ENCODE measurements around the gene DLG1. TPM values are rescaled to one million over a fixed set of nuclear protein-coding genes. Genes with fewer than 3 reads are reported as not detected.

DLG1 gene
- total and polyA plus RNA-seq, 2 of the 4 experiments (the other 2 are of a cell fraction): 21.2 to 57.7 TPM

- no peaks in the 10 kb centered on the region for H3K36me3 ChIP-seq (ENCODE audit: control insufficient read depth, insufficient read depth, low read length)
- no peak overlapping the region for H2AK5ac ChIP-seq (ENCODE audit: low read depth, low read length)
- no peak overlapping the region for H4K5ac ChIP-seq (ENCODE audit: low read depth, low read length)
- peaks cover 12% of the 10 kb centered on the region; the same call in 1 of the 2 replicates for H4K20me1 ChIP-seq (ENCODE audit: insufficient read depth, low read length)
- dilution Hi-C loops (cut with HindIII; ENCODE audit: low sequenced_read_pairs, unreplicated experiment): no loop called here
- H2BK15ac ChIP-seq (ENCODE audit: low read depth, low read length): no peak overlapping the region
- H3K9me1 ChIP-seq (ENCODE audit: insufficient read depth, low read length): no peaks in the 10 kb centered on the region
- intact Hi-C loops (cut with micrococcal nuclease): loop anchor here (5.0 kb wide), 1 partner anchor 108 kb away; no protein-coding TSS in a partner anchor
- no peak for TF ChIP-seq SMC3 (IDR thresholded peaks at IDR 0.05; ENCODE audit: low read depth, low read length)
- TF ChIP-seq FOS (IDR thresholded peaks at IDR 0.05; ENCODE audit: low read depth, low read length): no peak
- TF ChIP-seq USF2 (IDR thresholded peaks at IDR 0.05; ENCODE audit: low read depth, low read length): no peak
- no peak for TF ChIP-seq BHLHE40 (IDR thresholded peaks at IDR 0.05; ENCODE audit: low read depth, low read length)
- no peak for TF ChIP-seq MXI1 (IDR thresholded peaks at IDR 0.05; ENCODE audit: borderline replicate concordance, low read depth, low read length)
- no peak for TF ChIP-seq CTCF (conservative IDR thresholded peaks at IDR 0.05; ENCODE audit: low read depth, low read length)
- TF ChIP-seq MAFK (IDR thresholded peaks at IDR 0.05; ENCODE audit: low read depth, low read length): no peak
- TF ChIP-seq RFX5 (IDR thresholded peaks at IDR 0.05; ENCODE audit: low read depth, low read length): no peak
- no peak for TF ChIP-seq NFE2L2 (IDR thresholded peaks at IDR 0.05; ENCODE audit: low read depth, low read length)
- TF ChIP-seq MAZ (IDR thresholded peaks at IDR 0.05; ENCODE audit: borderline replicate concordance, low read depth, low read length): no peak
- TF ChIP-seq RCOR1 (IDR thresholded peaks at IDR 0.05; ENCODE audit: insufficient replicate concordance, low read length): no peak
- TF ChIP-seq CEBPB (IDR thresholded peaks at IDR 0.05; ENCODE audit: low read depth, low read length): no peak
- TF ChIP-seq RAD21 (IDR thresholded peaks at IDR 0.05; ENCODE audit: low read length): no peak
- no peak for TF ChIP-seq POLR2A (IDR thresholded peaks at IDR 0.05; ENCODE audit: low read depth, low read length)
- no peak for TF ChIP-seq ELK1 (IDR thresholded peaks at IDR 0.05; ENCODE audit: borderline replicate concordance, low read depth, low read length)
- no peak for TF ChIP-seq CHD1 (IDR thresholded peaks at IDR 0.05; ENCODE audit: low read depth, low read length)
- H3K4ac ChIP-seq (ENCODE audit: low read depth, low read length): no peak overlapping the region
- no peak overlapping the region for H4K8ac ChIP-seq (ENCODE audit: low read depth in 2 of 2, low read length in 2 of 2)
- H3K56ac ChIP-seq (ENCODE audit: extremely low read depth, insufficient read depth, low read length): no peak overlapping the region
- POLR2A ChIA-PET (ENCODE audit: unreplicated experiment): no interaction called here
- CTCF ChIA-PET: no interaction called here
- H2BK5ac ChIP-seq (ENCODE audit: low read depth, low read length, poor library complexity, severe bottlenecking): no peak overlapping the region
- no peak overlapping the region for H2AK9ac ChIP-seq (replicated peaks; ENCODE audit: low read depth, low read length, poor library complexity)
- no peaks in the 10 kb centered on the region for H3K9me3 ChIP-seq (ENCODE audit: control insufficient read depth, insufficient read depth, low read length)
- no peak overlapping the region for H3K23ac ChIP-seq (ENCODE audit: low read depth, low read length)
- no peak overlapping the region for H3K4me2 ChIP-seq (ENCODE audit: low read depth, low read length)
- H3K9ac ChIP-seq (ENCODE audit: low read depth, low read length): no peak overlapping the region
- DNase-seq: no peak
- H3K79me1 ChIP-seq (ENCODE audit: low read depth in 1 of 2, low read length in 2 of 2): peaks cover 35 to 41% of the 10 kb centered on the region in 2 experiments
- BruUV-seq (replicated peaks): no TSS peak
- no peak overlapping the region for H4K91ac ChIP-seq (ENCODE audit: insufficient read depth, low read depth, low read length)
- in situ Hi-C loops (cut with MboI; ENCODE audit: low sequenced_read_pairs): no loop called here
- H3K4me1 ChIP-seq (ENCODE audit: control insufficient read depth, insufficient read depth, low read length): no peaks in the 10 kb centered on the region
- no CpG with 5 or more reads among the region's 3 CpGs for WGBS, 2 experiments (ENCODE audit: extremely low coverage in 2 of 2, insufficient read length in 1 of 2)
- H3K27me3 ChIP-seq (ENCODE audit: control insufficient read depth, insufficient read depth, low read length): no peaks in the 10 kb centered on the region
- H2BK20ac ChIP-seq (ENCODE audit: low read depth, low read length): no peak overlapping the region
- H3K18ac ChIP-seq (ENCODE audit: low read depth, low read length): no peak overlapping the region
- H3K14ac ChIP-seq (replicated peaks; ENCODE audit: low read depth, low read length): no peak overlapping the region
- H2BK120ac ChIP-seq (ENCODE audit: low read depth, low read length): no peak overlapping the region
- H3K27ac ChIP-seq (ENCODE audit: insufficient read depth, low read length): no peak overlapping the region
- H2AFZ ChIP-seq (replicated peaks; ENCODE audit: low read length, poor library complexity): no peak overlapping the region
- ATAC-seq (ENCODE audit: low read depth): no peak
- no peak overlapping the region for H3K4me3 ChIP-seq (ENCODE audit: insufficient read depth, low read depth, low read length)
Observed at GRCh38 chr3:197174927-197175326, 123.5 kb downstream of the DLG1 start.

Data from IMR-90 (cell line).